Esophagus muscularis mucosa (tissue), 3 donors: ENCODE results near the gene SMIM44.

ENCODE experiments used
- CTCF ChIP-seq, 3 experiments: fragments of 200-600 bp in 2 of 3; fragments of 450-650 bp in 1 of 3; sonication (generic) in 2 of 3; IDR thresholded peaks; one replicate each; pipeline ENCODE4 v1.5.1; 2017 to 2019; ENCODE audit warnings: antibody characterized with exemption in 3 of 3, mild to moderate bottlenecking in 2 of 3, moderate library complexity in 1 of 3
- POLR2A ChIP-seq: fragments of 450-650 bp; IDR thresholded peaks from one replicate; pipeline ENCODE4 v1.6.1; 2017; ENCODE audit warnings: antibody characterized with exemption, moderate library complexity, mild to moderate bottlenecking, low read depth

GRCh38 chr19:3505598-3506383, 22.6 kb upstream of the SMIM44 start, which contains the start of gene FZR1:
- TF ChIP-seq POLR2A: no peak
- peak in 1 of 3 experiments; percentile 15 for TF ChIP-seq CTCF (IDR thresholded peaks at IDR 0.05)
